ENCODE results near the gene NTRK2.

DNA sequence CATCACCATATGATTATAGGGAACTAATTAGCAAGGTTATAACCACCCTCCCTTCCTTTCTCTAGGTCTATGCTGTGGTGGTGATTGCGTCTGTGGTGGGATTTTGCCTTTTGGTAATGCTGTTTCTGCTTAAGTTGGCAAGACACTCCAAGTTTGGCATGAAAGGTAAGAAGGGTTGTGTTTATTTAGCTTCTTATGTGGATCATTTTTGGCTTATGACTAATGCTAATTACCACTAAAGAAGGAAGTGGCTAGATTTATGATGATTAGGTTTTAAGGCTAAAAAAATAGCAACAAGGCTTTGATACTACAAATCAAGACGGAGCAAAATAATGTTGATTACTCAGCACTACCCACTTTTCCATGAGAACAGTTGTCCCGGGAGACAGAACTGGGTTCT is 82.4 kb downstream of the NTRK2 start:
- TF ChIP-seq CTCF (IDR thresholded peaks at IDR 0.05) (no peak), POLR2A (IDR thresholded peaks at IDR 0.05) (no peak)
